ENCODE results near the gene SMIM17. TPM values are rescaled to one million over a fixed set of nuclear protein-coding genes. Genes with fewer than 3 reads are reported as not detected.

Gene SMIM17
- total and polyA plus RNA-seq, 2 of the 13 experiments (the other 11 are each of a cell fraction or from before 2014, with no cell fraction given), result 0.21 to 0.53 TPM

- WGBS (ENCODE audit: low lambda C conversion rate), result 61% methylated on average over 10 of the region's 10 CpGs
- Histone ChIP-seq H4K20me1 (ENCODE audit: insufficient read depth, low read length) (no peaks in the 10 kb centered on the region), H3K27me3 (ENCODE audit: control insufficient read depth in 1 of 2, insufficient read depth in 2 of 2, low read length in 2 of 2) (no peaks in the 10 kb centered on the region), H3K27ac (ENCODE audit: extremely low read length, insufficient read depth, low read length) (no peak overlapping the region), H2AFZ (ENCODE audit: low read length) (no peak overlapping the region), H3K36me3 (replicated peaks in 1 of 2; ENCODE audit: control insufficient read depth in 1 of 2, insufficient read depth in 2 of 2, low read length in 2 of 2) (no peaks in the 10 kb centered on the region), H3K4me3 (replicated peaks in 1 of 3; ENCODE audit: insufficient read depth in 1 of 3, low read depth in 2 of 3, low read length in 3 of 3) (no peak overlapping the region), H3K79me2 (ENCODE audit: insufficient read depth, low read length) (no peaks in the 10 kb centered on the region), H3K9me3 (ENCODE audit: low read length) (peaks cover 6% of the 10 kb centered on the region; the same call in 1 of the 2 replicates), H3K4me2 (ENCODE audit: low read depth, low read length) (no peak overlapping the region), H3K4me1 (ENCODE audit: insufficient read depth, low read length) (no peaks in the 10 kb centered on the region), H3K9ac (ENCODE audit: insufficient read depth, low read depth, low read length) (no peak overlapping the region)
- in situ Hi-C loops (cut with HindIII; ENCODE audit: extremely low pct_ligation_motif_present, low pct_unique_long_range_greater_than_20kb), result no loop called here
- POLR2A ChIA-PET, result no interaction called here
- CTCF ChIA-PET (ENCODE audit: low intra/inter-chr PET ratio, low total read pairs), result no interaction called here
- FAIRE-seq (no peak), DNase-seq (ENCODE audit: low spot score) (no peak), ATAC-seq (no peak)
- intact Hi-C loops (cut with micrococcal nuclease; ENCODE audit: unreplicated experiment), result no loop called here
- TF ChIP-seq, protein P1, sequence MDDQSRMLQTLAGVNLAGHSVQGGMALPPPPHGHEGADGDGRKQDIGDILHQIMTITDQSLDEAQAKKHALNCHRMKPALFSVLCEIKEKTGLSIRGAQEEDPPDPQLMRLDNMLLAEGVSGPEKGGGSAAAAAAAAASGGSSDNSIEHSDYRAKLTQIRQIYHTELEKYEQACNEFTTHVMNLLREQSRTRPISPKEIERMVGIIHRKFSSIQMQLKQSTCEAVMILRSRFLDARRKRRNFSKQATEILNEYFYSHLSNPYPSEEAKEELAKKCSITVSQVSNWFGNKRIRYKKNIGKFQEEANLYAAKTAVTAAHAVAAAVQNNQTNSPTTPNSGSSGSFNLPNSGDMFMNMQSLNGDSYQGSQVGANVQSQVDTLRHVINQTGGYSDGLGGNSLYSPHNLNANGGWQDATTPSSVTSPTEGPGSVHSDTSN (CRISPR knock-in tag; IDR thresholded peaks at IDR 0.05; ENCODE audit: borderline replicate concordance), result no peak
- TF ChIP-seq TCF12 (IDR thresholded peaks at IDR 0.05), result no peak
- no peak for TF ChIP-seq TCF12 (CRISPR knock-in tag; IDR thresholded peaks at IDR 0.05)
- TF ChIP-seq ZBTB39 (CRISPR knock-in tag; IDR thresholded peaks at IDR 0.05), result no peak
- no peak for TF ChIP-seq CBX2 (IDR thresholded peaks at IDR 0.05; ENCODE audit: low read depth, low read length)
- no peak for TF ChIP-seq CBX2 (CRISPR knock-in tag; IDR thresholded peaks at IDR 0.05; ENCODE audit: low read depth)
- TF ChIP-seq ZNF230 (CRISPR knock-in tag; IDR thresholded peaks at IDR 0.05), result no peak
- no peak for TF ChIP-seq HOMEZ (CRISPR knock-in tag; IDR thresholded peaks at IDR 0.05; ENCODE audit: low read depth)
- no peak for TF ChIP-seq BRCA1 (CRISPR knock-in tag; IDR thresholded peaks at IDR 0.05)
- no peak for TF ChIP-seq ZNF549 (CRISPR knock-in tag; IDR thresholded peaks at IDR 0.05)
- BruUV-seq (replicated peaks), result no TSS peak
Observed at GRCh38 chr19:56690670-56691069, 47.7 kb downstream of the SMIM17 start.

Data from HepG2 (cell line).